Measurements from ENCODE around the gene OR6P1.

Gene OR6P1

DNA sequence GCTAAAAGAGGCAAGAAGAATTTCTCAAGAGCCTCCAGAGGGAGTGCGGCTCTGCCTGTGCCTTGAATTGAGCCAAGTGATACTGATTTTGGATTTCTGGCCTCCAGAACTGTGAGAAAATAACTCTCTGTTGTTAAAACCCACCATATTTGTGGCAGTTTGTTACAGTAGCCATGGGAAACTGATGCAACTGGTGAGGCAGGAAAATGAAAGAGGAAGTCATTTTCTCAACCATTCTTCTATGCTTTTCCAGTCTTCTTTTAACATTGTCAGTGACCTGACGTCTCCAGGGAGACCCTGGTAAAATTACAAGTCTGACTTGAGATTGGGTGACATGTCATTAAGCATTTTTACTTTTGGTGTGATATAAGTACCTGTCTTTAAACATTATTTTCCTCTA, 5.8 kb downstream of the OR6P1 start:
- peaks cover 15% of the 10 kb centered on the region for H3K4me1 ChIP-seq (ENCODE audit: control insufficient read depth, low read length)
- 0 out of 2 replicates have a peak overlapping the region, but pooled peaks have one; percentile 8 for H3K4me3 ChIP-seq (ENCODE audit: low read length)
- H3K4me2 ChIP-seq (ENCODE audit: low read length) = peak overlapping the region; percentile 17
- H3K36me3 ChIP-seq (ENCODE audit: control insufficient read depth, low read length) = no peaks in the 10 kb centered on the region
- H3K27ac ChIP-seq (ENCODE audit: low read depth, low read length) = no peak overlapping the region
- TF ChIP-seq, protein P1, sequence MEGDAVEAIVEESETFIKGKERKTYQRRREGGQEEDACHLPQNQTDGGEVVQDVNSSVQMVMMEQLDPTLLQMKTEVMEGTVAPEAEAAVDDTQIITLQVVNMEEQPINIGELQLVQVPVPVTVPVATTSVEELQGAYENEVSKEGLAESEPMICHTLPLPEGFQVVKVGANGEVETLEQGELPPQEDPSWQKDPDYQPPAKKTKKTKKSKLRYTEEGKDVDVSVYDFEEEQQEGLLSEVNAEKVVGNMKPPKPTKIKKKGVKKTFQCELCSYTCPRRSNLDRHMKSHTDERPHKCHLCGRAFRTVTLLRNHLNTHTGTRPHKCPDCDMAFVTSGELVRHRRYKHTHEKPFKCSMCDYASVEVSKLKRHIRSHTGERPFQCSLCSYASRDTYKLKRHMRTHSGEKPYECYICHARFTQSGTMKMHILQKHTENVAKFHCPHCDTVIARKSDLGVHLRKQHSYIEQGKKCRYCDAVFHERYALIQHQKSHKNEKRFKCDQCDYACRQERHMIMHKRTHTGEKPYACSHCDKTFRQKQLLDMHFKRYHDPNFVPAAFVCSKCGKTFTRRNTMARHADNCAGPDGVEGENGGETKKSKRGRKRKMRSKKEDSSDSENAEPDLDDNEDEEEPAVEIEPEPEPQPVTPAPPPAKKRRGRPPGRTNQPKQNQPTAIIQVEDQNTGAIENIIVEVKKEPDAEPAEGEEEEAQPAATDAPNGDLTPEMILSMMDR (IDR thresholded peaks at IDR 0.05; ENCODE audit: low read depth, low read length, poor library complexity, severe bottlenecking) = no peak
- no peak for TF ChIP-seq EZH2phosphoT487 (IDR thresholded peaks at IDR 0.05; ENCODE audit: borderline replicate concordance, low read length)
- H3K27me3 ChIP-seq (ENCODE audit: control insufficient read depth, low read length) = no peaks in the 10 kb centered on the region; the same call in 1 of the 2 replicates
- no peaks in the 10 kb centered on the region for H4K20me1 ChIP-seq (ENCODE audit: control insufficient read depth, insufficient read depth, low read depth, low read length)
- H3K9me2 ChIP-seq (replicated peaks; ENCODE audit: control insufficient read depth, low read length) = no peaks in the 10 kb centered on the region
- no peaks in the 10 kb centered on the region for H3F3A ChIP-seq (ENCODE audit: control insufficient read depth, insufficient read depth)
- H3K79me2 ChIP-seq (ENCODE audit: control insufficient read depth, low read length) = no peaks in the 10 kb centered on the region
- H3K9me3 ChIP-seq (ENCODE audit: control insufficient read depth, insufficient read depth, low read length) = no peaks in the 10 kb centered on the region

DNA sequence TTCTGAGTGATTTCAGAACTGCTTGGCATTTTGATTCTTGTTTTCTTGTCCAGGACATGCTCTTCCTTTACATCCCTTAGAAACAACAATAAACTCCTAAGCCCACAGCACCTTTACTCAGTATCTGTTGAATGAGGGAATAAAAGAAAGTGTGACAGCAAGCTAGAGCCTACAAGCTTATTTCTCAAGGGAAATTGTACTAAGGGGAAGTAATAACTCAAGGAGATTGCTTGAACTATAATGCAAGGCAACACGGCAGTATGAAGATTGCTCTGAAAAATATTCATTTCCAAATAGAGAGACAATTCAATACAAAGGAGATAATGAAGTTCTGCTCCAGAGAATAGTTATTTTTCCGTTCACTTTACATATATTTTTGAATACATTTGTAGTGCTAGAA, 6.5 kb downstream of the OR6P1 start:
- Histone ChIP-seq H3K9me2 (replicated peaks; ENCODE audit: control insufficient read depth, low read length) (no peaks in the 10 kb centered on the region), H3K4me1 (ENCODE audit: control insufficient read depth, low read length) (peaks cover 15% of the 10 kb centered on the region), H3K27me3 (ENCODE audit: control insufficient read depth, low read length) (no peaks in the 10 kb centered on the region), H3K4me2 (ENCODE audit: low read length) (peak overlapping the region; percentile 17), H3K4me3 (ENCODE audit: low read length) (no peak overlapping the region), H3K79me2 (ENCODE audit: control insufficient read depth, low read length) (no peaks in the 10 kb centered on the region), H4K20me1 (ENCODE audit: control insufficient read depth, insufficient read depth, low read depth, low read length) (no peaks in the 10 kb centered on the region), H3K9me3 (ENCODE audit: control insufficient read depth, insufficient read depth, low read length) (no peaks in the 10 kb centered on the region), H3K27ac (ENCODE audit: low read depth, low read length) (no peak overlapping the region), H3K36me3 (ENCODE audit: control insufficient read depth, low read length) (no peaks in the 10 kb centered on the region), H3F3A (ENCODE audit: control insufficient read depth, insufficient read depth) (no peaks in the 10 kb centered on the region)
- no peak for TF ChIP-seq EZH2phosphoT487 (IDR thresholded peaks at IDR 0.05; ENCODE audit: borderline replicate concordance, low read length)

DNA sequence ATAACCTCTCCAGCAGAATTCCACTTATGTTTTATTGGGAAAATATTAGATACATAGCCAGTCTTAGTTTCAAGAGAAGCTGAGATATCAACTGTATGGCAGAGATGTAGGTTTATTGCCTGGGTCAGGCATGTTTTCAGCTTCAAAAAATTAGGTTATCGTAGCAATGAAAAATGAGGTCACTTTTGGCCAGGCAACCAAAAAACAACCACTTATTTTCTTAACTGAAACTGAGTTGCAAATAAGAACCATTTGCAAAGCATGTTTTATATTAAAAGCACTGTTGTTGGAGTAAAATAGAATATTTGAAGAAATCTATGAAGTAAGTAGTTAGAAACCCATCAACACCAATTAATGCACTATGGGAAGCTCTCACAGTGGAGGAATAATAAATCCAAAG, 10.7 kb downstream of the OR6P1 start:
- Histone ChIP-seq H3K36me3 (ENCODE audit: control insufficient read depth, low read length) (no peaks in the 10 kb centered on the region), H3K4me2 (ENCODE audit: low read length) (no peak overlapping the region), H3K79me2 (ENCODE audit: control insufficient read depth, low read length) (no peaks in the 10 kb centered on the region), H3K4me3 (ENCODE audit: low read length) (no peak overlapping the region), H3K9me3 (ENCODE audit: control insufficient read depth, insufficient read depth, low read length) (no peaks in the 10 kb centered on the region), H3K4me1 (ENCODE audit: control insufficient read depth, low read length) (peaks cover 11% of the 10 kb centered on the region), H4K20me1 (ENCODE audit: control insufficient read depth, insufficient read depth, low read depth, low read length) (no peaks in the 10 kb centered on the region), H3K9me2 (replicated peaks; ENCODE audit: control insufficient read depth, low read length) (no peaks in the 10 kb centered on the region), H3K27me3 (ENCODE audit: control insufficient read depth, low read length) (no peaks in the 10 kb centered on the region), H3F3A (ENCODE audit: control insufficient read depth, insufficient read depth) (no peaks in the 10 kb centered on the region), H3K27ac (ENCODE audit: low read depth, low read length) (no peak overlapping the region)
- TF ChIP-seq, protein P1 (IDR thresholded peaks at IDR 0.05; ENCODE audit: low read depth, low read length, poor library complexity, severe bottlenecking) = no peak
- no peak for TF ChIP-seq EZH2phosphoT487 (IDR thresholded peaks at IDR 0.05; ENCODE audit: borderline replicate concordance, low read length)

DNA sequence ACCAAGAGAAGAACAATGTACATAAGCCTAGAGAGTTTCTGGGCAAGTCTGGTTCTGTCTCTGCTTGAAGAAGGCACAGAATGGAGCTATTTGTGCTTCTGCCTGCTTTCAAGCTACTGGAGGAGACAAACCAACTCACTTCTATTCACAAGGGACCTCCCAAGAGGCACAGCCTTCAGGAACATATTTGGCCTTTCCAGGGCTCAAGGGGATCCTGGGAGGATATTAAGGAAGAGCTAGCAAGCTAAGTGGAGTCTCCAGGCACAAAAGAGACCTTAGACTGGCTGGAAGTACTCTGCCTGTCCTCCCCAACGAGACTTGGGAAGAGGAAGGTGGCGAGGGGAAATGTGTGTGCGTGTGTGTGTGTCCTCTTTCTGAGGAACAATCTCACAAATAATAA, 16.0 kb downstream of the OR6P1 start, which contains the start of gene OR6Y1:
OR6Y1 (minus strand) TSS at position 54 of the 400 bp plus-strand sequence. CDS start 6,300 bp downstream, outside the sequence.
- H4K20me1 ChIP-seq (ENCODE audit: control insufficient read depth, insufficient read depth, low read depth, low read length) = no peaks in the 10 kb centered on the region
- TF ChIP-seq EZH2phosphoT487 (IDR thresholded peaks at IDR 0.05; ENCODE audit: borderline replicate concordance, low read length) = no peak
- TF ChIP-seq, protein P1 (IDR thresholded peaks at IDR 0.05; ENCODE audit: low read depth, low read length, poor library complexity, severe bottlenecking) = no peak
- H3K4me2 ChIP-seq (ENCODE audit: low read length) = no peak within 1 kb of the TSS
- no peak within 1 kb of the TSS for H3K27ac ChIP-seq (ENCODE audit: low read depth, low read length)
- no peaks in the 10 kb centered on the region for H3K36me3 ChIP-seq (ENCODE audit: control insufficient read depth, low read length)
- no peaks in the 10 kb centered on the region for H3F3A ChIP-seq (ENCODE audit: control insufficient read depth, insufficient read depth)
- no peaks in the 10 kb centered on the region for H3K4me1 ChIP-seq (ENCODE audit: control insufficient read depth, low read length)
- H3K9me3 ChIP-seq (ENCODE audit: control insufficient read depth, insufficient read depth, low read length) = no peaks in the 10 kb centered on the region
- no peaks in the 10 kb centered on the region for H3K79me2 ChIP-seq (ENCODE audit: control insufficient read depth, low read length)
- H3K9me2 ChIP-seq (replicated peaks; ENCODE audit: control insufficient read depth, low read length) = no peaks in the 10 kb centered on the region
- 0 out of 2 replicates have a peak, but pooled peaks cover 3% of the 10 kb centered on the region for H3K27me3 ChIP-seq (ENCODE audit: control insufficient read depth, low read length)
- H3K4me3 ChIP-seq (ENCODE audit: low read length) = no peak within 1 kb of the TSS
